ENCODE results near the gene NDUFAF2.

DNA sequence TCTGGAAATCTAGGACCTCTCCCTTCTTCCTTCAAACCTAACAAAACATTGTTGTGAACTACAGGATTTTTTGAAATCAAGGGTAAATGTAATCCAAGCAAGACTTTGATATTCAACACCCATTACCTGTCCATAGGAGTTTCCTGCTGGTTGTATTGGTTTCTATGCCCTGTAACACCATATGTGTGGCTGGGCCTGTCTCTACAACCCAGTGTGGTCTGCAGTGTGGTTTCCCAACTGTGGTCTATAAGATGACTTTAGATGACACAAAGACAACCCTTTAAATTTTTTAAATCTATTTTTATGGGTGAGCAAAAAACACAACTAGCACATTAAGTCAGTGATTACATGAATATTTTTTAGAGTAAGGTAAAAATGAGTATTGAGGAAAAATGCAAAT, 124.1 kb downstream of the NDUFAF2 start:
- TF ChIP-seq, protein P1, sequence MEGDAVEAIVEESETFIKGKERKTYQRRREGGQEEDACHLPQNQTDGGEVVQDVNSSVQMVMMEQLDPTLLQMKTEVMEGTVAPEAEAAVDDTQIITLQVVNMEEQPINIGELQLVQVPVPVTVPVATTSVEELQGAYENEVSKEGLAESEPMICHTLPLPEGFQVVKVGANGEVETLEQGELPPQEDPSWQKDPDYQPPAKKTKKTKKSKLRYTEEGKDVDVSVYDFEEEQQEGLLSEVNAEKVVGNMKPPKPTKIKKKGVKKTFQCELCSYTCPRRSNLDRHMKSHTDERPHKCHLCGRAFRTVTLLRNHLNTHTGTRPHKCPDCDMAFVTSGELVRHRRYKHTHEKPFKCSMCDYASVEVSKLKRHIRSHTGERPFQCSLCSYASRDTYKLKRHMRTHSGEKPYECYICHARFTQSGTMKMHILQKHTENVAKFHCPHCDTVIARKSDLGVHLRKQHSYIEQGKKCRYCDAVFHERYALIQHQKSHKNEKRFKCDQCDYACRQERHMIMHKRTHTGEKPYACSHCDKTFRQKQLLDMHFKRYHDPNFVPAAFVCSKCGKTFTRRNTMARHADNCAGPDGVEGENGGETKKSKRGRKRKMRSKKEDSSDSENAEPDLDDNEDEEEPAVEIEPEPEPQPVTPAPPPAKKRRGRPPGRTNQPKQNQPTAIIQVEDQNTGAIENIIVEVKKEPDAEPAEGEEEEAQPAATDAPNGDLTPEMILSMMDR (IDR thresholded peaks at IDR 0.05), result no peak
- no peak for TF ChIP-seq POLR2A (IDR thresholded peaks at IDR 0.05)

Data from Peyer's patch (tissue), 4 donors.